Pancreas (tissue), 10 donors: Measurements from ENCODE around the gene IL17RD. TPM values are rescaled to one million over a fixed set of nuclear protein-coding genes. Genes with fewer than 3 reads are reported as not detected.

Source experiments
- ATAC-seq, 4 donors: fragments of 200-7000 bp; cut with Tn5 transposase; one replicate each; pipeline versions ENCODE4 v1.8.0 to v1.9.1; 2020; ENCODE audit warnings: mild to moderate bottlenecking in 4 of 4, moderate library complexity in 4 of 4
- DNase-seq, 6 donors: peaks; one replicate each; pipeline ENCODE4 v3.0.0-alpha.2; 2020
- FAIRE-seq: peaks from 2 replicates; lab custom pipeline; 2012; peaks lifted over from hg19 to GRCh38; lab: Jason Lieb, UNC
- H3K27ac ChIP-seq, 4 donors: fragments of 200-600 bp; sonication (generic); 1 replicate in 3 of 4; 2 replicates in 1 of 4; pipeline versions ENCODE4 v1.5.0 to v1.8.0; 2020
- H3K27me3 ChIP-seq, 4 donors: fragments of 200-600 bp; one replicate each; pipeline ENCODE4 v1.8.0; 2021
- H3K36me3 ChIP-seq, 3 donors: fragments of 200-600 bp; sonication (generic) in 1 of 3; one replicate each; pipeline versions ENCODE4 v1.5.0 to v1.8.0; 2020 to 2021
- H3K4me1 ChIP-seq, 3 donors: fragments of 200-600 bp; one replicate each; pipeline ENCODE4 v1.8.0; 2021
- H3K4me3 ChIP-seq, 4 donors: fragments of 200-600 bp; sonication (generic) in 2 of 4; one replicate each; pipeline versions ENCODE4 v1.5.0 to v1.8.0; 2020 to 2021
- H3K9me3 ChIP-seq, 4 donors: fragments of 200-600 bp; one replicate each; pipeline ENCODE4 v1.8.0; 2021
- CTCF ChIP-seq, 4 donors: fragments of 200-600 bp; sonication (generic) in 3 of 4; IDR thresholded peaks; one replicate each; pipeline versions ENCODE4 v1.5.0 to v1.8.0; 2021; ENCODE audit warnings: antibody characterized with exemption in 4 of 4
- WGBS, 2 donors: extraction: QIAGEN DNeasy Blood & Tissue Kit; methylation state at CpG; one replicate each; pipeline ENCODE4 v1.1.7; 2013; 5-methylcytosine and 5-hydroxymethylcytosine counted together
- intact Hi-C, 3 donors: fragments of 100-400 bp; cut with DNase I; formaldehyde crosslinking; loops; one replicate each; pipeline versions ENCODE4 v1.11.1 to v1.14.2; 2022
- polyA plus RNA-seq, 2 donors: library from polyadenylated mRNA; stranded (reverse); fragments of 200-250 nt; gene quantifications; one replicate each; pipeline ENCODE4 v1.2.3, GENCODE V29; 2013
- total RNA-seq, 6 donors: library from RNA; stranded (reverse); fragmentation: NEBNext Ultra II Directional in 4 of 6; extraction: Animal tissue kit (Norgen Biotek cat#: 25700) in 4 of 6; gene quantifications; one replicate each; pipeline versions ENCODE4 v1.2.1 to v1.2.4, GENCODE V29; 2021 to 2023
- donor health status: healthy with polysubstance abuse.
- donor health status: DM: no; HTN: no; CAD: no; lungs with moderate emphysema.
- donor health status: DM: no; HTN: no; CAD: no.
- donor health status: control.
- donor health status: control.
- donor health status: Bipolar disorder and iron deficiency.
- donor health status: DM: yes; HTN: yes; CAD: no.
- donor health status: DM: no; HTN: no; CAD: no.
- donor health status: DM: no; HTN: no; CAD: no.
- donor health status: DM: yes; HTN: yes; CAD: no.

Gene IL17RD
- total and polyA plus RNA-seq, 8 donors = 0.42 to 3.9 (median 1.9) TPM

DNA sequence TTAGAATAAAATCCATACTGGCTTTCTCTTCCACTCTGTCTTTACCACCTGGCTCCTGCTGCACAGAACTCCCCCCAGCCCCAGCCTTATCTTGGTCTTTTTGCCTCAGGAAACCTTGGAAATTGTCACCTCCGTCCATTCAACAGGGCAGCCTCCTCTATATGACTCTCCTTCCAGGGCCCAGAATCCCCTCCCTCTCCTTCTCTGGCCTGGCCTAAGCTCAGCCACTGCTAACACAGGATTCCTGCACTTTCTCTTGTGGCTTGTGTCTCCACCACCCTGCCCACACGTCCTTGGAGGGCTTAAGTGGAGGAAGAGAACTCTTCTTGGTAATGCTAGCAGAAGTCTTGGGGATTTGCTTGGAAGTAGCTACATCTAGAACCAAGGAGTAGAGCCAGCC lies 1.5 kb upstream of the IL17RD start:
- Histone ChIP-seq H3K4me1 (peaks cover 0 to 4% (median 0%) of the 10 kb centered on the region in 3 donors), H3K27ac (no peak overlapping the region), H3K9me3 (no peaks in the 10 kb centered on the region), H3K36me3 (no peaks in the 10 kb centered on the region), H3K27me3 (no peaks in the 10 kb centered on the region), H3K4me3 (no peak overlapping the region)
- intact Hi-C loops = no loop called here
- ATAC-seq (no peak), FAIRE-seq (no peak), DNase-seq (no peak)
- no peak for TF ChIP-seq CTCF (IDR thresholded peaks at IDR 0.05)
- WGBS, 2 donors = 51 to 56% methylated on average over 2 of the region's 2 CpGs

DNA sequence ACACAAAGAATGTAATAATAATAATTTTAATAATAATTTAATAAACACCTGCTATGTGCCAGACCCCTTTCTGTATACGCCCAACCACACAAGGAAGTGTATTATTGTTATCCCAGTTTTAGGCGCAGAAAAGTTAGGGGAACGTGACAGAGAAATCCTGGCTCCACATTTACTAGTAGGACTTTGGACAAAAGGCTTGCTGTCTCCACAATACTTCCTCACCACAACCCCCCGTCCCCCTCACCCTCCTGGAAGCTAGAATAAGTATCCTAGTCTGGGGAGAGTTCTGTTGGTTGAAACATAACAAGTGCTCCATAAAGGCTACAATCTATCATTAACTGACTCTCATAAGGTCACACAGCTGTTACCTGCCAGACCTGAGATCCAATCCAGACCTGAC lies 488 bp upstream of the IL17RD start:
- H3K4me3 ChIP-seq = peak overlapping the region in 1 of 4 donors; percentile 94
- TF ChIP-seq CTCF (IDR thresholded peaks at IDR 0.05) = no peak

GRCh38 chr3:57164217-57164656 lies 916 bp downstream of the IL17RD start:
- intact Hi-C loops = no loop called here

More for the DNA sequence above, 488 bp upstream of the IL17RD start:
- no peaks in the 10 kb centered on the region for H3K9me3 ChIP-seq
- FAIRE-seq (no peak), ATAC-seq (no peak), DNase-seq (no peak)
- H3K27me3 ChIP-seq = no peaks in the 10 kb centered on the region
- intact Hi-C loops = no loop called here
- WGBS, 2 donors = 15 to 24% methylated on average over 4 of the region's 4 CpGs
- peaks cover 0 to 4% (median 0%) of the 10 kb centered on the region in 3 donors for H3K4me1 ChIP-seq
- no peak overlapping the region for H3K27ac ChIP-seq
- no peaks in the 10 kb centered on the region for H3K36me3 ChIP-seq

GRCh38 chr3:57163751-57164150 lies 1.4 kb downstream of the IL17RD start:
- FAIRE-seq = no peak
- Histone ChIP-seq H3K36me3 (no peaks in the 10 kb centered on the region), H3K27ac (no peak overlapping the region), H3K4me3 (peak overlapping the region in 2 of 4 donors; percentile 75 to 94), H3K9me3 (no peaks in the 10 kb centered on the region), H3K4me1 (peaks cover 0 to 4% (median 0%) of the 10 kb centered on the region in 3 donors), H3K27me3 (no peaks in the 10 kb centered on the region)
- WGBS, 2 donors = 60 to 61% methylated on average over 5 to 8 of the region's 8 CpGs
- no peak for TF ChIP-seq CTCF (IDR thresholded peaks at IDR 0.05)
- no peak for ATAC-seq
- DNase-seq = no peak
- intact Hi-C loops = no loop called here

More at GRCh38 chr3:57164217-57164656, 916 bp downstream of the IL17RD start:
- DNase-seq (peak in 4 of 6 donors; percentile 25 to 68 (median 50)), FAIRE-seq (no peak), ATAC-seq (peak; percentile 21 to 28 (median 24))
- Histone ChIP-seq H3K27me3 (no peaks in the 10 kb centered on the region), H3K36me3 (no peaks in the 10 kb centered on the region), H3K9me3 (no peaks in the 10 kb centered on the region), H3K4me3 (peak overlapping the region; percentile 63 to 94 (median 76)), H3K27ac (no peak overlapping the region), H3K4me1 (peaks cover 0 to 4% (median 0%) of the 10 kb centered on the region in 3 donors)
- WGBS, 2 donors = 5 to 7% methylated on average over 30 of the region's 30 CpGs
- TF ChIP-seq CTCF (IDR thresholded peaks at IDR 0.05) = no peak

DNA sequence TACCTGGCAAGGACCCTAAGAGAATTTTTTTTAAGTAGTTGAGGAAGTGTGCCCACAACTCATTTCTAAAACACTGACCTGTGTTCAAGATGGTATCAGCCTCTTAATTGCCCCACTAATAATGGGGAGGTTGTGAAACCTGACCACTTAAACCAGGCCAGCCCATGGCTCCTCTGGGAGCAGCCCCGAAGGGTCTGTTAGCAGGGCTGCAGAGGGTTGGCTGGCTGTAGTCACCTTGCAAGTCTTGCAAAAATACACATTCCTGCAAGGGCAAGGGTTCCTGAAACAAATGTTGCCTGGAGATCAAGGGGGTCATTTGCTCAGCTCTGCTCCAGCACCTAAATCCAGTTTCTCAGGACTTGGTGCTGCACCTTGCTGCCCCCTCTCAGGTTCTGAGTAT lies 3.2 kb downstream of the IL17RD start:
- Histone ChIP-seq H3K36me3 (no peaks in the 10 kb centered on the region), H3K9me3 (no peaks in the 10 kb centered on the region), H3K27me3 (no peaks in the 10 kb centered on the region), H3K4me3 (no peak overlapping the region), H3K4me1 (peaks cover 0 to 4% (median 0%) of the 10 kb centered on the region in 3 donors), H3K27ac (no peak overlapping the region)
- no peak for TF ChIP-seq CTCF (IDR thresholded peaks at IDR 0.05)
- ATAC-seq = no peak
- intact Hi-C loops = no loop called here
- no peak for DNase-seq
- no peak for FAIRE-seq
- 67 to 77% methylated on average over 1 of the region's 1 CpG for WGBS, 2 donors
